PC-9 (cell line): Measurements from ENCODE around the gene SNRNP35. TPM values are rescaled to one million over a fixed set of nuclear protein-coding genes. Genes with fewer than 3 reads are reported as not detected.
A peak's percentile ranks its signal among the peaks of the same experiment; 100 is the strongest.

Source experiments
- BruUV-seq: library from RNA; stranded (reverse); fragments of 400-500 nt; replicated peaks from 2 replicates; lab custom pipeline; 2021; lab: Mats Ljungman, UMichigan
- CTCF ChIA-PET: fragments of 300-600 bp; sonication (Branson Sonifier 250); formaldehyde crosslinking; loops from one replicate; lab custom pipeline; 2022; ENCODE audit warnings: antibody characterized with exemption; lab: Charles Lee
- POLR2A ChIA-PET: fragments of 300-600 bp; sonication (Branson Sonifier 250); formaldehyde crosslinking; loops from one replicate; lab custom pipeline; 2022; ENCODE audit warnings: antibody characterized with exemption; ENCODE audit not compliant: unreplicated experiment; lab: Charles Lee
- DNase-seq, 2 experiments: peaks; one replicate each; pipeline versions ENCODE4 v3.0.0 to v3.0.0-alpha.2; 2015 to 2022; ENCODE audit warnings: mixed read lengths in 1 of 2
- H2AFZ ChIP-seq: fragments of 200-600 bp; sonication (generic); 2 replicates; pipeline ENCODE4 v1.8.1; 2017; ENCODE audit warnings: antibody characterized with exemption
- H3F3A ChIP-seq: fragments of 200-600 bp; sonication (generic); 2 replicates; pipeline ENCODE4 v1.8.1; 2017; ENCODE audit warnings: antibody characterized with exemption, mild to moderate bottlenecking, low read depth; ENCODE audit not compliant: insufficient read depth
- H3K27ac ChIP-seq: fragments of 200-600 bp; sonication (generic); 2 replicates; pipeline ENCODE4 v1.6.1; 2016; ENCODE audit warnings: mixed run types
- H3K27me3 ChIP-seq: fragments of 200-600 bp; sonication (generic); 2 replicates; pipeline ENCODE4 v1.6.1; 2016; ENCODE audit warnings: low read depth, mixed run types; ENCODE audit not compliant: insufficient read depth
- H3K36me3 ChIP-seq: fragments of 200-600 bp; sonication (generic); 2 replicates; pipeline ENCODE4 v1.6.1; 2016; ENCODE audit warnings: low read depth, mixed run types
- H3K4me1 ChIP-seq: fragments of 200-600 bp; sonication (generic); replicated peaks from 2 replicates; pipeline ENCODE4 v1.6.1; 2016; ENCODE audit warnings: mixed run types; ENCODE audit not compliant: insufficient read depth
- H3K4me2 ChIP-seq: fragments of 200-600 bp; sonication (generic); 2 replicates; pipeline ENCODE4 v1.6.1; 2017; ENCODE audit warnings: mixed run types
- H3K4me3 ChIP-seq: fragments of 200-600 bp; sonication (generic); 2 replicates; pipeline ENCODE4 v1.6.1; 2016; ENCODE audit warnings: mixed run types
- H3K79me2 ChIP-seq: fragments of 200-600 bp; sonication (generic); 2 replicates; pipeline ENCODE4 v1.6.1; 2017; ENCODE audit warnings: low read depth, mixed run types
- H3K9me2 ChIP-seq: fragments of 200-600 bp; sonication (generic); 2 replicates; pipeline ENCODE4 v1.8.1; 2017; ENCODE audit warnings: mild to moderate bottlenecking; ENCODE audit not compliant: insufficient read depth
- H3K9me3 ChIP-seq: fragments of 200-600 bp; sonication (generic); 2 replicates; pipeline ENCODE4 v1.8.1; 2016; ENCODE audit warnings: low read depth; ENCODE audit not compliant: insufficient read depth
- H4K20me1 ChIP-seq: fragments of 200-600 bp; sonication (generic); 2 replicates; pipeline ENCODE4 v1.8.1; 2017; ENCODE audit not compliant: insufficient read depth
- CTCF ChIP-seq: fragments of 200-600 bp; sonication (generic); conservative IDR thresholded peaks from 2 replicates; pipeline ENCODE4 v1.6.1; 2017; ENCODE audit warnings: mixed run types, antibody characterized with exemption, mild to moderate bottlenecking, moderate library complexity
- EZH2 ChIP-seq: fragments of 200-600 bp; sonication (generic); IDR thresholded peaks from 2 replicates; pipeline ENCODE4 v1.8.0; 2017; ENCODE audit warnings: antibody characterized with exemption, low read depth
- intact Hi-C: fragments of 100-400 bp; cut with micrococcal nuclease; formaldehyde crosslinking; loops from one replicate; pipeline ENCODE4 v1.10.0; 2022; ENCODE audit not compliant: unreplicated experiment
- total RNA-seq: library from RNA; stranded (reverse); gene quantifications from 2 replicates; pipeline ENCODE4 v1.2.3, GENCODE V29; 2021

Gene SNRNP35
- total RNA-seq, 1 experiment from 2014 or later, result 24.3 TPM

- H3K27ac ChIP-seq, result peak overlapping the region; percentile 75
- peak overlapping the region; percentile 68 for H3K4me2 ChIP-seq
- no peaks in the 10 kb centered on the region for H3K27me3 ChIP-seq
- H3K4me3 ChIP-seq, result no peak overlapping the region; the same call in 1 of the 2 replicates
- CTCF ChIA-PET, result no interaction called here
- TF ChIP-seq EZH2, result no peak
- TF ChIP-seq CTCF, result no peak
- POLR2A ChIA-PET, result interaction anchor here (0.7 kb wide), 1 partner anchor 22 kb away, joined by 9 read pairs; no protein-coding TSS in a partner anchor
- H2AFZ ChIP-seq, result no peak overlapping the region
- intact Hi-C loops, result no loop called here
- H3K9me3 ChIP-seq, result no peaks in the 10 kb centered on the region
- DNase-seq, result no peak
- no TSS peak for BruUV-seq
- no peaks in the 10 kb centered on the region for H3K9me2 ChIP-seq
- H3K79me2 ChIP-seq, result no peaks in the 10 kb centered on the region
- peaks cover 53% of the 10 kb centered on the region for H3F3A ChIP-seq
- no peaks in the 10 kb centered on the region for H4K20me1 ChIP-seq
- no peaks in the 10 kb centered on the region for H3K36me3 ChIP-seq
- peaks cover 43% of the 10 kb centered on the region for H3K4me1 ChIP-seq
Measured at GRCh38 chr12:123446333-123446713, 11.6 kb upstream of the SNRNP35 start.

DNA sequence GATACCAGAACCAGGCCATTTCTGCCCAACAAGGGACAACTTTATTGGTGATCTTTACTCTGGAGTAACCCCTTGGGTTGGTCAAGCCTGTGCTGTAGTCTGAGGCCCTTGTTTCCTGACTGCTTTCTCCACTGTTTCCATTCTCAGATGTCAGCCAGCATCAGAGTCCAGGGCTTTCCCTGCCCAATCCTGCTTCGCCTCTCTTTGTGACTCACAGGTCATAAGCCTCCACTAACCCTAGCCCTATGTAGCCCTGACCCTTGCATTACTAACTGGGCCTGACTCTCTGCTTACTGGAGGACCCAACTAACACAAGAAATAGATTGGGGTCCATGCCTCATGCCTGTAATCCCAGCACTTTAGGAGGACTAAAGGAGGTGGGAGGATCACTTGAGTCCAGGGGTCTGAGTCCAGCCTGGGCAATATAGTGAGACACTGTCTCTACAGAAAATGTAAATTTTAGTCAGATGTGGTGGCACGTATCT, 8.6 kb upstream of the SNRNP35 start:
- peaks cover 55% of the 10 kb centered on the region for H3F3A ChIP-seq
- H4K20me1 ChIP-seq, result no peaks in the 10 kb centered on the region
- 0 out of 2 replicates have a peak overlapping the region, but pooled peaks have one; percentile 16 for H3K27ac ChIP-seq
- H3K79me2 ChIP-seq, result no peaks in the 10 kb centered on the region
- intact Hi-C loops, result no loop called here
- BruUV-seq, result no TSS peak
- H3K4me3 ChIP-seq, result no peak overlapping the region
- peaks cover 38% of the 10 kb centered on the region for H3K4me1 ChIP-seq
- no peaks in the 10 kb centered on the region for H3K36me3 ChIP-seq
- ChIA-PET CTCF (no interaction called here), POLR2A (no interaction called here)
- peak overlapping the region; percentile 39; the same call in 1 of the 2 replicates for H2AFZ ChIP-seq
- H3K27me3 ChIP-seq, result no peaks in the 10 kb centered on the region
- H3K9me2 ChIP-seq, result no peaks in the 10 kb centered on the region
- TF ChIP-seq EZH2 (no peak), CTCF (no peak)
- DNase-seq, result no peak
- no peaks in the 10 kb centered on the region for H3K9me3 ChIP-seq
- no peak overlapping the region for H3K4me2 ChIP-seq

DNA sequence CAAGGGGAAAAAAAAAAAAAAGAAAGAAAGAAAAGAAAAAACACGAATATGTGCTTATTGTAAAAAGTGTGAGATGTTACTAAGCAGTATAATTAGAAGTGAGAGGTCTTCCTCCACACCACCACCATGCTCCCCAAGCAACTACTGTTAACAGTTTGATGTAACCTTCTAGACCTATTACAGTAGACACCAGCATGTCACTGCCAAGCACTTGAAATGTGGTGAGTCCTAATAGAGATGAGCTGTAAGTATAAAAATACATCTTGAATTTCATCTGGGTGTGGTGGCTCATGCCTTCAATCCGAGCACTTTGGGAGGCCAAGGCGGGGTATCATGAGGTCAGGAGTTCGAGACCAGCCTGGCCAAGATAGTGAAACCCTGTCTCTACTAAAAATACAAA, 8.1 kb upstream of the SNRNP35 start:
- BruUV-seq, result no TSS peak
- H3K27ac ChIP-seq, result no peak overlapping the region
- POLR2A ChIA-PET, result no interaction called here
- no peaks in the 10 kb centered on the region for H3K27me3 ChIP-seq
- H3K9me3 ChIP-seq, result no peaks in the 10 kb centered on the region
- no peaks in the 10 kb centered on the region for H3K79me2 ChIP-seq
- no peak for TF ChIP-seq CTCF
- TF ChIP-seq EZH2, result no peak
- H3K36me3 ChIP-seq, result no peaks in the 10 kb centered on the region
- H4K20me1 ChIP-seq, result no peaks in the 10 kb centered on the region
- H3K4me3 ChIP-seq, result no peak overlapping the region
- H3F3A ChIP-seq, result peaks cover 50% of the 10 kb centered on the region
- no peak overlapping the region for H2AFZ ChIP-seq
- H3K4me2 ChIP-seq, result no peak overlapping the region
- H3K4me1 ChIP-seq, result peaks cover 33% of the 10 kb centered on the region
- intact Hi-C loops, result no loop called here
- no peak for DNase-seq
- no peaks in the 10 kb centered on the region for H3K9me2 ChIP-seq
- CTCF ChIA-PET, result interaction anchor here (0.6 kb wide), 1 partner anchor 10 kb away, joined by 5 read pairs; no protein-coding TSS in a partner anchor
